Measurements from ENCODE around the gene CACTIN. TPM values are rescaled to one million over a fixed set of nuclear protein-coding genes. Genes with fewer than 3 reads are reported as not detected.
A peak's percentile ranks its signal among the peaks of the same experiment; 100 is the strongest.
"Not testable (repeated sequence)": the region's sequence is repeated elsewhere in the genome, so short reads cannot be mapped to it uniquely, and the experiment has no call there.

CACTIN gene
- total RNA-seq, 2 donors from 2014 or later = 38.2 to 52.8 TPM

DNA sequence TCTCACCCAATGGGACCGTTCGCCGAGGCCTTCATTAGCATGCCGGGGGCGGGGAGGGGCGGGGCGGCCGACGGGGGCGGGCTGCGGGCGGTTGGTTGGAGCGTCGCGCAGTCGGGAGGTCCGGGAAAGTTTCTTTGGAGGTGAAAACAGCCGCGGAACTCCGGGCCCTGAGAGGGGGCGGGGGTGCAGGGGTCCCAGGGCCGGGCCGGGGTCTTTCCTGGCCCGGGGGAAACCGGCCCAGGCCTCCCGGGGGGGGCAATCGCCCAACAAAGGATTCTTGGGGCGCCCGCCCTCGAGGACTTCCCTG lies 53.8 kb downstream of the CACTIN start, which contains the start of gene HMG20B:
TSS of gene HMG20B (plus strand) at position 90 of the 307 bp plus-strand sequence. CDS start 366 bp downstream, outside the sequence.
- Histone ChIP-seq H3K4me1 (replicated peaks) (no peaks in the 10 kb centered on the region), H3K36me3 (no peaks in the 10 kb centered on the region), H3K27ac (peak within 1 kb of the TSS; percentile 87 to 89), H3K9me3 (no peaks in the 10 kb centered on the region), H3K27me3 (replicated peaks; ENCODE audit: insufficient read depth) (no peaks in the 10 kb centered on the region), H3K4me3 (peak within 1 kb of the TSS; percentile 97 to 99)
- intact Hi-C loops (cut with DNase I) = loop anchor here (2.0 to 10.0 kb wide), 2 partner anchors 16 to 68 kb away; partner anchors contain the start of genes DOHH, FZR1 and MFSD12
- TF ChIP-seq POLR2A (IDR thresholded peaks at IDR 0.05) = peak; percentile 37
- no peak for TF ChIP-seq POLR2AphosphoS5 (IDR thresholded peaks at IDR 0.05)
- TF ChIP-seq, protein P1, sequence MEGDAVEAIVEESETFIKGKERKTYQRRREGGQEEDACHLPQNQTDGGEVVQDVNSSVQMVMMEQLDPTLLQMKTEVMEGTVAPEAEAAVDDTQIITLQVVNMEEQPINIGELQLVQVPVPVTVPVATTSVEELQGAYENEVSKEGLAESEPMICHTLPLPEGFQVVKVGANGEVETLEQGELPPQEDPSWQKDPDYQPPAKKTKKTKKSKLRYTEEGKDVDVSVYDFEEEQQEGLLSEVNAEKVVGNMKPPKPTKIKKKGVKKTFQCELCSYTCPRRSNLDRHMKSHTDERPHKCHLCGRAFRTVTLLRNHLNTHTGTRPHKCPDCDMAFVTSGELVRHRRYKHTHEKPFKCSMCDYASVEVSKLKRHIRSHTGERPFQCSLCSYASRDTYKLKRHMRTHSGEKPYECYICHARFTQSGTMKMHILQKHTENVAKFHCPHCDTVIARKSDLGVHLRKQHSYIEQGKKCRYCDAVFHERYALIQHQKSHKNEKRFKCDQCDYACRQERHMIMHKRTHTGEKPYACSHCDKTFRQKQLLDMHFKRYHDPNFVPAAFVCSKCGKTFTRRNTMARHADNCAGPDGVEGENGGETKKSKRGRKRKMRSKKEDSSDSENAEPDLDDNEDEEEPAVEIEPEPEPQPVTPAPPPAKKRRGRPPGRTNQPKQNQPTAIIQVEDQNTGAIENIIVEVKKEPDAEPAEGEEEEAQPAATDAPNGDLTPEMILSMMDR (IDR thresholded peaks at IDR 0.05) = no peak
- WGBS = 0% methylated on average over 24 of the region's 30 CpGs
- DNase-seq (ENCODE audit: low spot score) = no peak

DNA sequence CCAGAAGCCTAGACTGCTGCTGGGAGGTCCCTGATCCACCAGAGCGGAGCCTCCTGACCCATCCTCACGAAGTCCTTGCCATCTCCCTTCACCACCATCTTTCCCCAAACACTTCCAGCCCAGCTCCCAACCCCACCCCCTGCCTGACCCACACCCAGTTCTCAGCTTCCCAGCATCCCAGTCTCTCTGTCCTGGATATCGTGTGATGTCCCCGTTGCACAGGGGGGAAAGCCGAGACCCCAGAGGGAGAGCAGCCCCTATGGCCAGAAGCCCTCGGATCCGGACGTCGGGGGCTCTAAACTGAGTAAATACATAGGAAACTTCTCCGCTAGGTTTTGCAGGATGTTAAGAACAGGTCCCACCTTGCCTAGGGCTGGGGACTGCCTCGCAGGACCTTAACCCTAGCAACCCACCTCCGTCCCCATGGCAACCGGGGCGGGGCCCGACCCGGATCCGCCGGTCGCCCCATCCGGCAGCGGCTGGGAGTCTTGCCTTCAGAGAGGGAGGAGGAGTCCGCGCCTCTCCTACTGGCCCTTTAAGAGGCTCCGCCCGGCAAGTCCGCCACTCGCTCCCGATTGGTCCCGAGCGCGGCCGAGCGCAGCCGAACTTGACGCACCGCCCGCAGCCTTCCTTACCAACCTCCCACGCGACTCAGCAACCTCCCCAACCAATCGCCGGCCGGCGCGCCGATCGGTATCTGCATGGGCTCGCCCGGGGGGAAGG lies 54.3 kb downstream of the CACTIN start:
- Histone ChIP-seq H3K27me3 (replicated peaks; ENCODE audit: insufficient read depth) (no peaks in the 10 kb centered on the region), H3K9me3 (no peaks in the 10 kb centered on the region), H3K4me3 (peak overlapping the region; percentile 97 to 99), H3K4me1 (replicated peaks) (no peaks in the 10 kb centered on the region), H3K36me3 (no peaks in the 10 kb centered on the region), H3K27ac (peak overlapping the region; percentile 87 to 89)
- DNase-seq (ENCODE audit: low spot score) = peak; percentile 100
- 2% methylated on average over 42 of the region's 48 CpGs for WGBS
- intact Hi-C loops (cut with DNase I) = loop anchor here (2.0 to 10.0 kb wide), 2 partner anchors 15 to 67 kb away; partner anchors contain the start of genes DOHH, FZR1 and MFSD12
- TF ChIP-seq POLR2AphosphoS5 (IDR thresholded peaks at IDR 0.05) (peak; percentile 91), POLR2A (IDR thresholded peaks at IDR 0.05) (peak; percentile 13)
- TF ChIP-seq, protein P1 (IDR thresholded peaks at IDR 0.05) = peak in 1 of 4 experiments; percentile 21

DNA sequence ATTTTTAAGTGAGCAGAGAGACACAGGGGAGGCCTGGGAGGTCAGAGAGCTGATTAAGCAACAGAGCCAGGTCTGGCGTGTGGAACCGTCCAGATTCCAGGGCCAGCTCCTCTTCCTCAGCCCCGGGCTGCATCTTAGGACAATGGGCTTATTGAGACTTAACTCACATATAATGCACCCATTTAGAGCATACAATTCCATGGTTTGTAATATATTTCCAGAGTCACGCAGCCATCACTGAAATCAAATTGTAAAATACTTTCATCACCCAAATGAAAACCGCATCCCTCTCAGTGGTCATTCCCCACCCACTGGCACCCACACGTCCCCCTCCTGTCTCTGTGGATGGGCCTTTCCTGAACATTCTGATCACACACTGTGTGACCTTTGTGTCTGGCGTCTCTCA lies 56.0 kb downstream of the CACTIN start:
- WGBS = 69% methylated on average over 7 of the region's 7 CpGs
- Histone ChIP-seq H3K27me3 (replicated peaks; ENCODE audit: insufficient read depth) (no peaks in the 10 kb centered on the region), H3K4me3 (no peak overlapping the region), H3K4me1 (replicated peaks) (no peaks in the 10 kb centered on the region), H3K36me3 (no peaks in the 10 kb centered on the region), H3K27ac (no peak overlapping the region), H3K9me3 (no peaks in the 10 kb centered on the region)
- no peak for DNase-seq (ENCODE audit: low spot score)
- intact Hi-C loops (cut with DNase I) = loop anchor here (10.0 kb wide), 1 partner anchor 66 kb away; the partner anchor contains the start of genes DOHH and FZR1
- TF ChIP-seq POLR2AphosphoS5 (IDR thresholded peaks at IDR 0.05) = no peak
- TF ChIP-seq, protein P1 (IDR thresholded peaks at IDR 0.05) = no peak
- no peak for TF ChIP-seq POLR2A (IDR thresholded peaks at IDR 0.05)

DNA sequence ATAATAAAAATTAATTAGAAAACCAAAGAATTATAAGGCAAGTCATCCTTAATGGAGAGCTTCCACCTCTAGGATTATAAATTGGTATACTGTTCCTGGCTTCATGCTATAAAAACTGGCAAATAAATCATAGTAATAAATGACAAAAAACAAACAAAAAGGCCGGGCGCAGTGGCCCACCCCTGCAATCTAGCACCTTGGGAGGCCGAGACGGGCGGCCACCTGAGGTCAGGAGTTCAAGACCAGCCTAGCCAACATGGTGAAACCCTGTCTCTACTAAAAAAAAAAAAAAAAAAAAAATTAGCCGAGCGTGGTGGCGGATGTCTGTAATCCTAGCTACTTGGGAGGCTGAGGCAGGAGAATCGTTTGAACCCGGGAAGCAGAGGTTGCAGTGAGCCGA lies 56.5 kb downstream of the CACTIN start:
- not testable (repeated sequence) for H3K9me3 ChIP-seq; H3K27ac ChIP-seq; H3K4me1 ChIP-seq (replicated peaks); H3K27me3 ChIP-seq (replicated peaks; ENCODE audit: insufficient read depth); DNase-seq (ENCODE audit: low spot score); H3K36me3 ChIP-seq; H3K4me3 ChIP-seq
- intact Hi-C loops (cut with DNase I) = loop anchor here (10.0 kb wide), 1 partner anchor 65 kb away; the partner anchor contains the start of genes DOHH and FZR1
- WGBS = 51% methylated on average over 11 of the region's 11 CpGs
- TF ChIP-seq POLR2AphosphoS5 (IDR thresholded peaks at IDR 0.05) = peak; percentile 17
- TF ChIP-seq, protein P1 (IDR thresholded peaks at IDR 0.05) = peak in 1 of 4 experiments; percentile 25

DNA sequence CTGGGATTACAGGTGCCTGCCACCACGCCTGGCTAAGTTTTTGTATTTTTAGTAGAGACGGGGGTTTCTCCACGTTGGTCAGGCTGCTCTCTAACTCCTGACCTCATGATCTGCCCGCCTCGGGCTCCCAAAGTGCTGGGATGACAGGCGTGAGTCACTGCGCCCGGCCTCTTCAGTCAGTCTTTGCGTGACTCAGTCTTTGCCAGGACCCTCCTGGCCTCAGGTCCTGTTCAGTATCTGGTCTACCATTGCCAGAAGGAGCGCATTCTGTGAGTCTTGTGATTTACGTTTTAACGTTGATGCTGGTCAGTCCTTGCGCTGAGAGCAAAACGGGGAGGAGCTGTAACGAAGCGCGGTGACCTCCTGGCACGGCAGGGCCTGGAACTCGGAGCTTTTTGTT lies 61.5 kb downstream of the CACTIN start:
- no peaks in the 10 kb centered on the region for H3K27me3 ChIP-seq (replicated peaks; ENCODE audit: insufficient read depth)
- H3K4me1 ChIP-seq (replicated peaks) = no peaks in the 10 kb centered on the region
- H3K4me3 ChIP-seq = no peak overlapping the region
- no peak overlapping the region for H3K27ac ChIP-seq
- DNase-seq (ENCODE audit: low spot score) = no peak
- WGBS = 81% methylated on average over 19 of the region's 19 CpGs
- intact Hi-C loops (cut with DNase I) = no loop called here
- H3K9me3 ChIP-seq = no peaks in the 10 kb centered on the region
- no peaks in the 10 kb centered on the region for H3K36me3 ChIP-seq
- TF ChIP-seq, protein P1 (IDR thresholded peaks at IDR 0.05) = no peak
- no peak for TF ChIP-seq POLR2AphosphoS5 (IDR thresholded peaks at IDR 0.05)
- TF ChIP-seq POLR2A (IDR thresholded peaks at IDR 0.05) = no peak
